Activated CD8-positive, alpha-beta T cell treated with anti-CD3 and anti-CD28 coated beads, Interleukin-2, amount 10 ng/mL, durations not matched to agents 7 days and 5 days (primary cell): Measurements from ENCODE around the gene INHBB. TPM values are rescaled to one million over a fixed set of nuclear protein-coding genes. Genes with fewer than 3 reads are reported as not detected.
"Not testable (repeated sequence)": the region's sequence is repeated elsewhere in the genome, so short reads cannot be mapped to it uniquely, and the experiment has no call there.

ENCODE experiments used
- ATAC-seq: fragments of 150-1000 bp; cut with Tn5 transposase; one replicate; pipeline ENCODE4 v1.10.0; 2021; ENCODE audit warnings: moderate library complexity
- CTCF ChIA-PET: fragments of 350-600 bp; sonication (Branson Sonifier 250); formaldehyde crosslinking; loops from one replicate; lab custom pipeline; 2021; ENCODE audit warnings: antibody characterized with exemption; lab: Charles Lee
- POLR2A ChIA-PET: fragments of 350-600 bp; sonication (Branson Sonifier 250); formaldehyde crosslinking; loops from one replicate; lab custom pipeline; 2021; ENCODE audit warnings: antibody characterized with exemption; lab: Charles Lee
- DNase-seq: peaks from one replicate; pipeline ENCODE4 v3.0.0-alpha.2; 2020
- H3K27ac Mint-ChIP-seq: one replicate; pipeline ENCODE4 v1.8.0; 2021; ENCODE audit warnings: mild to moderate bottlenecking, mixed read lengths
- H3K27me3 Mint-ChIP-seq: one replicate; pipeline ENCODE4 v1.8.0; 2021; ENCODE audit warnings: low read depth, mixed read lengths
- H3K36me3 Mint-ChIP-seq: one replicate; pipeline ENCODE4 v1.8.0; 2021; ENCODE audit warnings: low read depth, mixed read lengths
- H3K4me1 Mint-ChIP-seq: one replicate; pipeline ENCODE4 v1.8.0; 2021; ENCODE audit warnings: low read depth, mixed read lengths
- H3K4me3 Mint-ChIP-seq: one replicate; pipeline ENCODE4 v1.8.0; 2021; ENCODE audit warnings: mild to moderate bottlenecking, mixed read lengths
- H3K9me3 Mint-ChIP-seq: one replicate; pipeline ENCODE4 v1.8.0; 2022; ENCODE audit warnings: mixed read lengths; ENCODE audit not compliant: insufficient read depth
- total RNA-seq, 2 experiments: library from RNA; stranded (reverse); gene quantifications; one replicate each; pipeline ENCODE4 v1.2.3, GENCODE V29; 2021

The INHBB gene
- total RNA-seq, 2 experiments from 2014 or later: not detected

- DNase-seq (no peak), ATAC-seq (no peak)
- H3K36me3 Mint-ChIP-seq: peaks cover 2% of the 10 kb centered on the region
- no peaks in the 10 kb centered on the region for H3K9me3 Mint-ChIP-seq
- H3K4me1 Mint-ChIP-seq: peaks cover 45% of the 10 kb centered on the region
- no peaks in the 10 kb centered on the region for H3K27me3 Mint-ChIP-seq
- ChIA-PET CTCF (interaction anchor here (0.8 to 0.9 kb wide), 2 partner anchors 89 to 142 kb away, joined by 3 to 4 read pairs; no protein-coding TSS in a partner anchor), POLR2A (no interaction called here)
- peak overlapping the region; percentile 37 for H3K27ac Mint-ChIP-seq
- H3K4me3 Mint-ChIP-seq: no peak overlapping the region
Observed at GRCh38 chr2:120316528-120317179, 29.3 kb upstream of the INHBB start.

- Mint-ChIP-seq H3K4me1 (peaks cover 48% of the 10 kb centered on the region), H3K36me3 (peaks cover under 1% of the 10 kb centered on the region), H3K9me3 (no peaks in the 10 kb centered on the region), H3K27ac (no peak overlapping the region), H3K27me3 (no peaks in the 10 kb centered on the region), H3K4me3 (no peak overlapping the region)
- ATAC-seq (no peak), DNase-seq (no peak)
- ChIA-PET CTCF (interaction anchor here (0.8 kb wide), 1 partner anchor 89 kb away, joined by 3 read pairs; no protein-coding TSS in a partner anchor), POLR2A (no interaction called here)
Observed at GRCh38 chr2:120317180-120317533, 28.8 kb upstream of the INHBB start.

- ATAC-seq: no peak
- Mint-ChIP-seq H3K27ac (no peak overlapping the region), H3K9me3 (no peaks in the 10 kb centered on the region), H3K4me1 (peaks cover 41% of the 10 kb centered on the region), H3K4me3 (no peak overlapping the region), H3K27me3 (no peaks in the 10 kb centered on the region), H3K36me3 (no peaks in the 10 kb centered on the region)
- no peak for DNase-seq
- CTCF ChIA-PET: no interaction called here
- POLR2A ChIA-PET: no interaction called here
Observed at GRCh38 chr2:120317916-120318315, 28.0 kb upstream of the INHBB start.

- CTCF ChIA-PET: no interaction called here
- ATAC-seq (no peak), DNase-seq (no peak)
- Mint-ChIP-seq H3K27ac (no peak overlapping the region), H3K27me3 (no peaks in the 10 kb centered on the region), H3K36me3 (no peaks in the 10 kb centered on the region), H3K4me3 (no peak overlapping the region), H3K4me1 (peaks cover 34% of the 10 kb centered on the region), H3K9me3 (no peaks in the 10 kb centered on the region)
- POLR2A ChIA-PET: no interaction called here
Observed at GRCh38 chr2:120318626-120319025, 27.3 kb upstream of the INHBB start.

GRCh38 chr2:120319123-120319522 lies 26.8 kb upstream of the INHBB start:
- CTCF ChIA-PET: no interaction called here
- no peak overlapping the region for H3K27ac Mint-ChIP-seq
- DNase-seq (no peak), ATAC-seq (no peak)
- peaks cover 29% of the 10 kb centered on the region for H3K4me1 Mint-ChIP-seq
- POLR2A ChIA-PET: no interaction called here
- no peaks in the 10 kb centered on the region for H3K27me3 Mint-ChIP-seq
- no peaks in the 10 kb centered on the region for H3K9me3 Mint-ChIP-seq
- no peaks in the 10 kb centered on the region for H3K36me3 Mint-ChIP-seq
- H3K4me3 Mint-ChIP-seq: no peak overlapping the region

- no peaks in the 10 kb centered on the region for H3K36me3 Mint-ChIP-seq
- H3K4me1 Mint-ChIP-seq: peaks cover 22% of the 10 kb centered on the region
- ChIA-PET CTCF (no interaction called here), POLR2A (interaction anchor here (0.7 kb wide), 1 partner anchor 362 kb away, joined by 3 read pairs; no protein-coding TSS in a partner anchor)
- ATAC-seq (no peak), DNase-seq (no peak)
- no peaks in the 10 kb centered on the region for H3K9me3 Mint-ChIP-seq
- H3K27me3 Mint-ChIP-seq: no peaks in the 10 kb centered on the region
- no peak overlapping the region for H3K4me3 Mint-ChIP-seq
- no peak overlapping the region for H3K27ac Mint-ChIP-seq
Observed at GRCh38 chr2:120319686-120320317, 26.1 kb upstream of the INHBB start.

- Mint-ChIP-seq H3K27me3 (no peaks in the 10 kb centered on the region), H3K9me3 (no peaks in the 10 kb centered on the region), H3K4me3 (no peak overlapping the region), H3K27ac (no peak overlapping the region), H3K4me1 (peaks cover 17% of the 10 kb centered on the region), H3K36me3 (no peaks in the 10 kb centered on the region)
- CTCF ChIA-PET: no interaction called here
- POLR2A ChIA-PET: no interaction called here
- DNase-seq: no peak
- ATAC-seq: no peak
Observed at GRCh38 chr2:120320318-120320851, 25.6 kb upstream of the INHBB start.

GRCh38 chr2:120320887-120321556 lies 24.9 kb upstream of the INHBB start:
- H3K27me3 Mint-ChIP-seq, POLR2A ChIA-PET, DNase-seq, H3K27ac Mint-ChIP-seq, H3K9me3 Mint-ChIP-seq, H3K36me3 Mint-ChIP-seq, H3K4me3 Mint-ChIP-seq, CTCF ChIA-PET, ATAC-seq: not testable (repeated sequence)
- peaks cover 14% of the 10 kb centered on the region for H3K4me1 Mint-ChIP-seq

- peak overlapping the region; percentile 64 for H3K27ac Mint-ChIP-seq
- CTCF ChIA-PET: no interaction called here
Observed at GRCh38 chr2:120321721-120322284, 24.1 kb upstream of the INHBB start.

GRCh38 chr2:120322329-120322728 lies 23.6 kb upstream of the INHBB start:
- Mint-ChIP-seq H3K27ac (no peak overlapping the region), H3K4me1 (peaks cover 14% of the 10 kb centered on the region), H3K9me3 (no peaks in the 10 kb centered on the region), H3K4me3 (no peak overlapping the region), H3K36me3 (no peaks in the 10 kb centered on the region), H3K27me3 (peaks cover 2% of the 10 kb centered on the region)
- no peak for DNase-seq
- CTCF ChIA-PET: no interaction called here
- no peak for ATAC-seq
- POLR2A ChIA-PET: no interaction called here

More at GRCh38 chr2:120321721-120322284, 24.1 kb upstream of the INHBB start:
- H3K27me3 Mint-ChIP-seq: no peaks in the 10 kb centered on the region
- no peaks in the 10 kb centered on the region for H3K36me3 Mint-ChIP-seq
- ATAC-seq (peak; percentile 44), DNase-seq (no peak)
- peaks cover 14% of the 10 kb centered on the region for H3K4me1 Mint-ChIP-seq
- POLR2A ChIA-PET: no interaction called here
- no peak overlapping the region for H3K4me3 Mint-ChIP-seq
- no peaks in the 10 kb centered on the region for H3K9me3 Mint-ChIP-seq

- DNase-seq (no peak), ATAC-seq (no peak)
- ChIA-PET CTCF (no interaction called here), POLR2A (no interaction called here)
- peaks cover 8% of the 10 kb centered on the region for H3K4me1 Mint-ChIP-seq
- no peak overlapping the region for H3K27ac Mint-ChIP-seq
- peaks cover 2% of the 10 kb centered on the region for H3K27me3 Mint-ChIP-seq
- H3K4me3 Mint-ChIP-seq: no peak overlapping the region
- H3K9me3 Mint-ChIP-seq: no peaks in the 10 kb centered on the region
- no peaks in the 10 kb centered on the region for H3K36me3 Mint-ChIP-seq
Observed at GRCh38 chr2:120323214-120323613, 22.7 kb upstream of the INHBB start.
